ENCODE results near the gene CHPF.
A peak's percentile ranks its signal among the peaks of the same experiment; 100 is the strongest.

Gene CHPF

GRCh38 chr2:219530048-219530963 lies 13.3 kb downstream of the CHPF start:
- peak; percentile 53 to 88 (median 75) for DNase-seq

GRCh38 chr2:219527472-219527871 lies 16.1 kb downstream of the CHPF start:
- no peak for DNase-seq

- peak in 2 of 3 experiments; percentile 51 to 77 for DNase-seq
These were observed 16.6 kb downstream of the CHPF start for GRCh38 chr2:219527076-219527394.

- peak in 2 of 3 experiments; percentile 34 to 59 for DNase-seq
These were observed 17.1 kb downstream of the CHPF start for GRCh38 chr2:219526320-219527075.

- peak in 2 of 3 experiments; percentile 50 to 70 for DNase-seq
These were observed 17.9 kb downstream of the CHPF start for GRCh38 chr2:219525533-219526232.

- no peak for DNase-seq
These were observed 18.8 kb downstream of the CHPF start for GRCh38 chr2:219524817-219525216.

GRCh38 chr2:219523031-219523671 lies 20.5 kb downstream of the CHPF start:
- peak in 1 of 3 experiments; percentile 61 for DNase-seq

- peak; percentile 1 to 67 (median 57) for DNase-seq
These were observed 21.2 kb downstream of the CHPF start for GRCh38 chr2:219522111-219523030.

- peak in 2 of 3 experiments; percentile 33 to 49 for DNase-seq
These were observed 22.3 kb downstream of the CHPF start for GRCh38 chr2:219521066-219521880.

- peak in 1 of 3 experiments; percentile 23 for DNase-seq
These were observed 23.5 kb downstream of the CHPF start for GRCh38 chr2:219520079-219520478.

- DNase-seq: no peak
These were observed 24.1 kb downstream of the CHPF start for GRCh38 chr2:219519526-219519916.

- no peak for DNase-seq
These were observed 25.4 kb downstream of the CHPF start for GRCh38 chr2:219517954-219518778.

- no peak for DNase-seq
These were observed 26.7 kb downstream of the CHPF start for GRCh38 chr2:219516888-219517287.

- DNase-seq: no peak
These were observed 27.6 kb downstream of the CHPF start for GRCh38 chr2:219515874-219516629.

GRCh38 chr2:219514836-219515235 lies 28.8 kb downstream of the CHPF start:
- DNase-seq: no peak

- DNase-seq: peak in 2 of 3 experiments; percentile 30 to 53
These were observed 29.3 kb downstream of the CHPF start, which contains the start of gene ASIC4 for GRCh38 chr2:219514196-219514761. Gene ASIC4 (plus strand): TSS chr2:219514482. CDS start chr2:219514725, 243 bp downstream.

- DNase-seq: peak in 1 of 3 experiments; percentile 40
These were observed 29.8 kb downstream of the CHPF start for GRCh38 chr2:219513787-219514186.

- DNase-seq: peak in 2 of 3 experiments; percentile 18 to 21
These were observed 30.9 kb downstream of the CHPF start for GRCh38 chr2:219512524-219513216.
